Spleen (tissue), 7 donors: ENCODE data around the gene NUPR1.

Source experiments
- POLR2AphosphoS5 ChIP-seq, 3 donors: sonication (generic); formaldehyde crosslinking; IDR thresholded peaks; one replicate each; pipeline ENCODE4 v1.5.1; 2017; ENCODE audit warnings: antibody characterized with exemption in 3 of 3
- TF ChIP-seq, protein P1 (sequence below), 11 experiments: fragments of 200-600 bp in 7 of 11; fragments of 450-650 bp in 4 of 11; sonication (generic) in 4 of 11; IDR thresholded peaks in 8 of 11; conservative IDR thresholded peaks in 3 of 11; 1 replicate in 7 of 11; 2 replicates in 4 of 11; pipeline versions ENCODE4 v1.4.0 to v1.8.0; 2016 to 2021; ENCODE audit warnings: antibody characterized with exemption in 11 of 11, inconsistent platforms in 4 of 11, mild to moderate bottlenecking in 1 of 11
- donor health status: DM: no; HTN: no; CAD: no; lungs with moderate emphysema.
- donor health status: DM: no; HTN: no; CAD: no.
- donor health status: DM: no; HTN: no; CAD: no.

DNA sequence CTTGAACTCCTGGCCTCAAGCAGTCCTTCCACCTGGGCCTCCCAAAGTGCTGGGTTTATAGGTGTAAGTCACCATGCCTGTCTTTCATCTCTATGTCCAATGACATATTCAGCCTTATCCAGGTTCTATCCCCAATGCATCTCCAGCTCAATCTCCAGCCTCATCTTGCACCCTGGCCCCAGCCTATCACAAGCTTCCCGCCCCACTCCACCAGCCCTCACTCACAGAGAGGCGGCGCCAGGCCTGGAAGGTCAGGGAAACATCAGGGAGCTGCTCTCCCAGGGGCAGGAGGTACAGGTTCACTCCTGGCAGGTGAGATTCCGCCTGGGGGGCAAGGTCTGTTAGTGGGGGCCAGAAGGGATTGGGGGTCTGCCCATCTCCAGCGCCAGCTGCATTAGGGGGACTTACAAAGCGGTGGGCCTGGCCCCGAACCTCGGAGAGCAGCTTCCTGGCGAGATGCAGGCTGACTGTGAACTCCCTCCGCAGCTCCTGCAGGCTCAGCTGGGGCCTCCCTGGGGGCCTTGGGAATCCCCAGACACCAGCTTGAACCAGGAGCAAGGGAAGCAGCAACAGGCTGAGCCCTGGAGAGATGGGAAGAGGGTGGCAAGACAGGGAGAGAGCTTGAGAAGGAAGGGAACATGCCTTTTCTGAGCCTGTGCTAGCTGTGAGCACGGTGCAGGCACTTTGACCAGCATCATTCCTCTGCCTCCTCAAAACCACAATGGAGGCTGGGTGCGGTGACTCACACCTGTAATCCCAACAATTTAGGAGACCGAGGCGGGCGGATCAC is 35.1 kb downstream of the NUPR1 start:
- TF ChIP-seq, protein P1, sequence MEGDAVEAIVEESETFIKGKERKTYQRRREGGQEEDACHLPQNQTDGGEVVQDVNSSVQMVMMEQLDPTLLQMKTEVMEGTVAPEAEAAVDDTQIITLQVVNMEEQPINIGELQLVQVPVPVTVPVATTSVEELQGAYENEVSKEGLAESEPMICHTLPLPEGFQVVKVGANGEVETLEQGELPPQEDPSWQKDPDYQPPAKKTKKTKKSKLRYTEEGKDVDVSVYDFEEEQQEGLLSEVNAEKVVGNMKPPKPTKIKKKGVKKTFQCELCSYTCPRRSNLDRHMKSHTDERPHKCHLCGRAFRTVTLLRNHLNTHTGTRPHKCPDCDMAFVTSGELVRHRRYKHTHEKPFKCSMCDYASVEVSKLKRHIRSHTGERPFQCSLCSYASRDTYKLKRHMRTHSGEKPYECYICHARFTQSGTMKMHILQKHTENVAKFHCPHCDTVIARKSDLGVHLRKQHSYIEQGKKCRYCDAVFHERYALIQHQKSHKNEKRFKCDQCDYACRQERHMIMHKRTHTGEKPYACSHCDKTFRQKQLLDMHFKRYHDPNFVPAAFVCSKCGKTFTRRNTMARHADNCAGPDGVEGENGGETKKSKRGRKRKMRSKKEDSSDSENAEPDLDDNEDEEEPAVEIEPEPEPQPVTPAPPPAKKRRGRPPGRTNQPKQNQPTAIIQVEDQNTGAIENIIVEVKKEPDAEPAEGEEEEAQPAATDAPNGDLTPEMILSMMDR (IDR thresholded peaks at IDR 0.05 in 8 of 11, conservative IDR thresholded peaks at IDR 0.05 in 3 of 11): no peak
- TF ChIP-seq POLR2AphosphoS5 (IDR thresholded peaks at IDR 0.05): no peak
